HG03575 (cell line): ENCODE results near the gene ACOXL.

Source experiments
- ATAC-seq: cut with Tn5 transposase; IDR thresholded peaks from one replicate; pipeline ENCODE4 v1.9.1; 2021; ENCODE audit not compliant: unreplicated experiment, insufficient number of reproducible peaks, low FRiP score; ENCODE audit errors: extremely low read depth

ACOXL gene

DNA sequence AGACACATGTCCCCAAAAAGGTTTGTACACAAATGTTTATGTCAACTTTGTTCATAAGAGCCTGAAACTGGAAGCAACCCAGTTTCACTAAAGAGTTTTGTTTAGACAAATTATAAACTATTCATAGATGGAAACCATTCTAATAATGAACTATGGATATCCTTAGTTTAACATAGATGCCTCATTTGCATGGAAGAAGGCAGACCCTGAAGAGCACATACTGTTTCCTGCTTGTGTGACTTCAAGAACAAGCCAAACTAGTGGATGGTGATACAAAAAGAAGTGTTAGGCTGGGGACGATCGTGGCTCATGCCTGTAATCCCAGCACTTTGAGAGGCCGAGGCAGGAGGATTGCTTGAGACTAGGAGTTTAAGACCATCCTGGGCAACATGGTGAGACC is 48.1 kb downstream of the ACOXL start:
- ATAC-seq: no peak

DNA sequence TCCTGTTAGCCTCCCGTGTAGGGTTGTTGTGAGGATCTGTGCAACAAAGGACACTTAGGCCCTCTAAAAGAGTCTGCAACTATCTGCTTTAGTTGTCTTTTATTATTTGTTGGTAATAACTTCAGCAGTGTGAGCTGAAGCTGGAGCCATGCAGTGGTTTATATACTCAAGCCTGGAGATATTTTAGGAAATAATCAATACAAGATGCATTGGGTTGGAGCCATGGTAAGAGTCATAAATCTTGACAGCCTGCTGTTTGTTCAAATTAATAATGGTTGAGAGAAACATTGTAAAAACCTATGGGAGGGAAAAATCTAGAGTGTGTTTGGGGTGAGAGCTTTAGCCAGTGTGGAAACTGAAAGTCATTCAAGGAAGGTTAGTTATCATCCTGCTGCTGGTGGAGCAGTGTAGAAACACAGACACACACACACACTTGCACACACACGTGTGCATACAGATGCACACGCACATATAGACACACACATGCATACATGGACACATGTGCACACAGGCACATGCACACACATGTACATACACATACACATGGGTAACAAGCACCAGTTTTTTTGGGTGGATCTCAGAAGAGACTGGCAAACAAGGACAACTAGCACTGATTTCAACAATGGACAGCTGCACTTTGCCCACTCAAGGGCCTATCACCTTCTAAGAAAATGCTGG is 51.0 kb downstream of the ACOXL start:
- no peak for ATAC-seq

DNA sequence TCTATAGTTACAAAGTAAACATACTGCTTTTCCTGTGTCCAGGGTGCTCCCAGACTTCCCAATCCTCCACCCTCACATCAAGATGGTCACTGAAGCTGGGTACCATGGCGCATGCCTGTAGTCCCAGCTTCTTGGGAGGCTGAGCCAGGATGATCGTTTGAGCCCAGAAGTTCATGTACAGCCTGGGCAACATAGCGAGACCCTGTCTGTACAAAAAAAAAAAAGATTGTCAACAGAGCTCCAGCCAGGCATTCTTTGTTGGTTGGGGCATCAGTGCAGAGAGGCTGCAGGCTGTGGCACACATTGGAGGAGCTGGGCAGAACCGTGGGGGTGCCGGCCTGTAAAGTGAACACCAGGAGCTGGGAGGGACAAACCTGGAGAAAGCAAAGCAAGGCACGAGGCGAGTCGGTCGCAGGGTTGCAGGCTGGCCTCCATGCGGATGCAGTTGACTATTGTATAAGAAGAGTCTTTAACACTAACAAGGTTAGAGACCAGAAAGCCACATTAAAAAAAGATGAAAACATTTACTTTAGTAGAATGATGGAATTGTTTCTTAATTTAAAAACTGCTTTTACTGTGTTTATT is 51.8 kb downstream of the ACOXL start:
- ATAC-seq: no peak

DNA sequence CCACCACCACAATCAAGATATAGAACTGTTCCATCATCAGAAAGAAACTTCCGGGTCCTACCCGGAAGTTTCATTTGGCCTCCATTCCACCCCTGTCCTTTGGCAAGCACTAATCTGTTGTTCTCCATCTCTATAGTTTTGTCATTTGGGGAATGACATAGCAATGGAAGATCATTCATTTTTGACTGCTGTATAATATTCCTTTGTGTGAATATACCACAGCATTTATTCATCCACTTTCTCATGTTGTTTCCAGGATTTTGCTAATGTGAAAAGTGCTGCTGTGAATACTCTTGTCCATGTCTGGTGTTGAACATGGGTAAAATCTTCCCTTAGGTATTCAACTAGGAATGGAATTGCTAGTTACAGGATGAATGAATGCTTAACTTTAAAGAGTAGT is 53.1 kb downstream of the ACOXL start:
- no peak for ATAC-seq

DNA sequence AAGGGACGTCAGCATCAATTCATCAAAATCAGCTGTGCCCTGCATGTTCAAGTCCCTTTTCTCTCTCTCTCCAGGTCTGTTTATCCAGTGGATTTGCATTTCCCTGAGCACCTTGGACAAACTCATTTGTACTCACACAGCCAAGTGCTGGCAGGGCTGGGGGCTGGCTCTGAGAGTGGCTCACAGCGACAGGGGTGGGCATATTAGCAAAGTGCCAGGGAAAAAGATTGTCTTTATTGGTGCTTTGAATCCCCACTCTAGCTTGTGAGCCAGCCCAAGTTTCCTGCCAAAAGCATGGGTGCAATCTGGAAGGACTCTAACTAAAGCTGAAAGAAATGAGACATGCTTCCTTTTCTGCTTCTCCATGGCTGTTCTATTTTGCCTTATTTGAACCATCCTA is 56.6 kb downstream of the ACOXL start:
- no peak for ATAC-seq

DNA sequence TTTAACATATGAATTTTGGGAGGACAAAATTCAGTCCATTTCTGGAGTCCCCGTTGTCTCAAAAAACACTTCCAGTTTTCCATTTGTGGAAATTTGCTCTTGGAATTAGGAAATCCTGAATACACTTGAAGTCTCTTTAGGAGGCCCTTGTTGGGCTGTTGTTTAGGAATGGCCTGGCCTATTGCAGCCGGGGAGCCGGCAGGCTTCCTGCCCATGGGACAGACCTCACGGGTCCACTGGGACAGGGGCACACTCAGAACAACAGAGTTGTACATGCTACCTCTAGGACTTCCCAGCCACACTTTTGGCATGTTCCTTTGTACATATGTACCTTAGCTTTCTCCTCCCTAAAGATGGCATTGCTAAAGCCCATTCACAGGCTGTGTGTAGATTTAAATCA is 57.3 kb downstream of the ACOXL start:
- no peak for ATAC-seq

DNA sequence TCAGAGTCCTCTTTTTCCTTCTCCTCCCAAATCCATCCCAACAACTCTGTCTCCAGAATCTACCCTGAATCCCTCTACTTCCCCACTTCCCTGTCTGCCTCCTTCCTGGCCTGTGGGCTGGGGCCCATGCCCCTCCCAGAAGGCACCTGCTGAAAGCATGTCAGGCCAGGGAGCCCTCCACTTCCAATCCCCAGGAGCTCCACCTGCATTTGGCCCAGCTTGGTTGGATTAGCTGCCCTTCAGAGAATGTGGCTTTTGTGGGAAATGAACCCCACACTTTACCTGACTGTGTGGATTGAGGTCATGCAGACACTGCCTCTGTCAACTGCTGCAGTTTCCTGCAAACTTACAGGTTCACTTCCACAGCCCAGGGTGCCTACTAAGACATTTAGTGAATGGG is 58.5 kb downstream of the ACOXL start:
- ATAC-seq: no peak

DNA sequence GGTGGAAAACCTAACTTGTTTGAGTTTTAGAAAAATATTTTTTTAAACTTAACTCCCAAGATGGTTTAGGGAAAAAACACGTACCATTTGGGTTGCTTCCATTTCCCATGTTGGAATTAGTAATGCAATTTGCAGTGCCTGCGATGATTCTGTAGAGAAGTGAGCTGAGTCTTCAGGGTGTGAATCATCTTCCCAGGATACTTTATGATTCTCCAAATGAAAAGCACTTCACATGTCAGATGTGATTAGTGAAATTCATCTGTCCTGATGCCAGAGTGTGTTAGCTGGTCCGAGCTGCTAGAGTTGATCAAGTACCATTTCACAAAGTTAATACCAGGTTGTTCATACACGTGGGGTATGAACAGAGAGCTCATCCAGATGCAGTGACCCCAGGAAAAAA is 59.1 kb downstream of the ACOXL start:
- no peak for ATAC-seq

DNA sequence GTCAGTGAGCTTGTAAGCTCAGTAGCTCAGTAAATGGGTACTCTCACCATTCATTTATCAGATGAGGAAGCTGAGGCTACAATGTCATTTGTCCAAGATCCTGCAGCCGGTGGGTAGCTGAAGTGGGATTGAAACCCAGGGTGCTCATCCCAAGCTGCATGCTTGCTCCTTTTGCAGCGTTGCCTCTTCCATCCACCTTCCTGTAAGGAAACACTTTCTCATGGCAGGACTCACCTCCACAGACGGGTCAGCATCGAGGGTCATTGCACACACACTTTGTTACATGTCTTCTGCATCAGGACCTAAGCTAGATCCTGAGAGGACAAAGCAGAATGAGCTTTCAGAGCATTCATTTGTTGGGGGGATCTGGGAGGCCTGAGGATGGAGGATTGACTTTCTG is 60.7 kb downstream of the ACOXL start:
- ATAC-seq: no peak

DNA sequence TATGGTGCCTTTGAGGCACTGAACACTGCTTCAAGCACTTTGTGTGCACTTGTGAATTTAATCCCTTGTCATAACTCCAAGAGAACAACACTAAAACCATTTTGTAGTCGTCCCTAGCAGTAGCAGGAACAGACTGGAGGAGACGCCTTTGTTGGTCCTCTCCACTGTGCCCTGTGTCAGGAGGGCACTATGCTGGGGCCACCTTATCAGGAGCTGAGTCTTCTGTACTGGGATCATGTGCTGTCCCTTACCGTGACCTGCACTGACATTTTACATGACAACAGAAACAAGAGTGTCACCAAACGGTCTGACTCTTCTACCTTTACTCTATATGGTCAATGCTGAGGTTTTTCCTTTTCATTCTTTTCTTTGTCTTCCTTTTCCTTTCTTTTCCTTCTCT is 62.0 kb downstream of the ACOXL start:
- no peak for ATAC-seq

DNA sequence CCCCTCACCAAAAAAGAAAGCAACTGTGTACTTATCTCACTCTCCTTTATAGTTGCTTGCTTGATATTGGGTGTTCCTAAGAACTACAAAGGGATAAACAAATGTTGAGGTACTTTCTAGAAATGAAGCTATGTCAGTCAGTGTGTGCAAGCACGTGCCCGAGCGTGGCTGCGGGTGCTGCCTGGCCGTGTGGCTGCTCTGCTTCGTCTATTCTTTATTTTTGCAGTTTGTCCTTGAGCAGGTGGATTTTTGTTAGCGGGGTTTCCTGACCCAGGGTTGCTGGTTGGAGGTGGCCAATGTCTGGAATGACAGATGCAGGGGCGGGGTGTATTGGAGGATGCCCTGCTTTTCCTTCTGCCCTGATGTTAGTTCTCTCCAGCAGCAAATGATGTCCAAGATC is 62.6 kb downstream of the ACOXL start:
- ATAC-seq: no peak

DNA sequence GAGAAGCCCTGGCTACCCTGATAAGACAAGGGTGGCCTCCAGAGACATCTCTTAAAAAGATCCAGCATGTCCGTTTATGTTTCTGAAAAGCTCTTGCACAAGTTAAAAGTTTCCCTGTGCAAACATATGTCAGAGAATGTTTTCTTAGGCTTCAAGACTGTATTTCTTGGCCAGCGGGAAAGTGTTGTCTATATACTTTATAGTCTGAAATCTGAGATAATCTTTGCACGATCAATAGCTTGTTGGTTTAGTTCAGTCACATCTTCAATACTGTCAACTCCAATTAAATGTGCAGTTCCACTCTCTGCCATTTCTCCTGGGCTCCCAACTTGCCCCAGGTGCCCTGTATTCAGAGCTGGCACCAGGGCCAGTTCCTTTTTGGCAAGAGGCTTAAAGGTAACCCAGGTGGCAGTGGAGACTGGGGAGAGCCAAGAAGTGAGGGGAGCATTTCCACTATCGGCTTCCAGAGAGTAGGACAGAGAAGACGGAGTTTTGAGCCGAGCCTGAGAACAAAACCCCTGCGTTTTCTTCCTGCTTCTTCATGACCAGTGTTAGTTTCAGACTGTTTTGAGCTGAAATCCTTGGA is 64.4 kb downstream of the ACOXL start:
- no peak for ATAC-seq

DNA sequence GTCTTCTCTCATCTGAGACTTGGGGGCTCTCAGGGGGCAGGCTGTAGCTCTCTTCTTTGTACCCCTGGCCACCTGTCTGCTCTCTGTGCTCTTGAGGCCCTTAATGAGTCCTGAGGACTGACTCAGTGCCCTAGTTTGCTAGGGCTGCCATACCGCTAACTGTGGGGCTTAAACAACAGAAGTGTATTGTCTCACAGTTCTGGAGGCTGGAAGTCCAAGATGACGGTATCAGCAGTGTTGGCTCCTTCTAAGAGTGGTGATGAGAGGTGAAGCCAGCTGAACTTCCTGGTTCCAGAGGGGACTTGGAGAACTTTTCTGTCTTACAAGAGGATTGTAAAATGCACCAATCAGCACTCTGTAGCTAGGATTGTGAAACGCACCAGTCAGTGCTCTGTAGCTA is 67.0 kb downstream of the ACOXL start:
- no peak for ATAC-seq

DNA sequence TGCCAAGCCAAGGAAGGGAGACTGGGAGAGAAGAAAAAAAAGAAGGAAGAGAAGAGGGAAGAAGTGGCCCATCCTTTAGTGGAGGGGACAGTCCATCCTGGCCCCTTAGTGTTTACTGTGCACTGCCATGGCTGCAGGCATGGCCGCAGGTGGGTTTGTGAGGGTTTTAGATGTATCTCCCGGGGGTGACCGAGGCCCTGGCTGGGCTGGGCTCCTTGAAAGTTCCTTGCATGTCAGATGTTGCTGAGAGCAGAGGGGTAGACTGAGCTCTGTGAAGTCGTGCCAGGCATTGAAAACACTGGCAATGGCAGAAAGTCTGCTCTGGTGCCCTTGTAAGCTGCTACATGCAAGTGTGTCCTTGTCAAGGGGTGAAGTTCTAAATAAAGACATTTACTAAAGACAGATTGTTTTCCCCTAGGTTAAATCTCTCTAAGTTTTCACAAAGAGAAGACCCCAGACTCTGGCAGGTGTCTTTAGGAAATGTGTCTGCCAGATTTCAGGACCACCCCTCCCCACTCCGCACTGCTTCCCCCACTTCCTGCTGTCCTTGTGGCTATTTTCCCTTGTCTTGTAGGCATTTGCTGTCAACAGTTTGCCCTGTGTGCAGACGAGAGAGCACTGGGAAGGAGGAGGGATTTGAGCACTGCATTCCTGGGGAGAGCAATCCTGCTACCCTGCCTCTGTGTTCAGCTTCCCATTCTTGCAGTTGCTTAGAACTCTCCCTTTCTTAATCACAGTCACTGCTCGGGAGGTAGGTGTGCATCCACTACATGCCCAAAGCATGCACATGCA is 68.4 kb downstream of the ACOXL start:
- ATAC-seq: no peak

DNA sequence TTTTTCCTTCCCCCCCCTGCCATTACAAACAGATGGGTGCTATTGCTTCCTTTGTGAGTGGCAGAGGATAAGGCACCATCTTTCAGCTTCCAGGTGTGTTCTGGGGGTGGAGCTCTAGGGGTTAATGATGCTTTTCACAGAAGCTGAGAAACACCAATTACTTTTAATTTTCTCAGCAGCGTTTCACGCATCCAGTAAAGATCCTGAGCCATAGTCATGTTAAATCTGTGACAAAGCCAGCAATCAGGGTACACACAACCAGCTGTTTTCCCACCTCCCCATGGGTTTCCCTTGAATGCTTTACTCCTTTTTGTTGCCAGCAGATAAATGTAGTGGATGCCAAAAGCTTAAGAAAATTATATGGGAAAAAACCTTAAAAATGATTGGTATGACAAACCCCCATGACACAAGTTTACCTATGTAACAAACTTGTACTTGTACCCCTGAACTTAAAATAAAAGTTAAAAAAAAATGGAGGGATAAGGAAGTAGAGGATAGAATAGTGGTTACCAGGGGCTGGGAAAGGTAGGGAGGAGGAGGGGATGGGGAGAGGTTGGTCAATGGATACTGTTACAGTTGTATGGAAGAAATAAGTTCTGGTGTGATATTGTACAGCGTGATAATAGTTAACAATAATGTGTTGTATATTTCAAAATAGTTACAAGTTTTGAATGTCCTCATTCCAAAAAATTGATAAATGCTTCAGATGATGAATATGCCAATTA is 70.0 kb downstream of the ACOXL start:
- ATAC-seq: no peak

DNA sequence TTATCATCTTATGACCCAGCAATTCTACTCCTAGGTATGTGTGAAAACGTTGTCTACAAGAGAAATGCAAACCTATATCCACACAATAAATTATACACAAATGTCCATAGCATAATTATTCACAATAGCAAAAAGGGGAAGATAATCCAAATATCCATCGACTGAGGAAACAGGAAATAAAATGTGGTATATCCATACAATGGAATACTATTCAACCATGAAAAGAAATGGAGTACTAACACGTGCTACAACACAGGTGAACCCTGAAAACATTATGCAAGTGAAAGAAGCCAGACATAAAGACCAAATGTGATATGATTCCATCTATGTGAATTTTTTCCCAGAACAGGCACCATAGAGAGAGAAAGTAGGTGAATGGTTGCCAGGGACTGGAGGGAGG is 72.1 kb downstream of the ACOXL start:
- ATAC-seq: no peak

DNA sequence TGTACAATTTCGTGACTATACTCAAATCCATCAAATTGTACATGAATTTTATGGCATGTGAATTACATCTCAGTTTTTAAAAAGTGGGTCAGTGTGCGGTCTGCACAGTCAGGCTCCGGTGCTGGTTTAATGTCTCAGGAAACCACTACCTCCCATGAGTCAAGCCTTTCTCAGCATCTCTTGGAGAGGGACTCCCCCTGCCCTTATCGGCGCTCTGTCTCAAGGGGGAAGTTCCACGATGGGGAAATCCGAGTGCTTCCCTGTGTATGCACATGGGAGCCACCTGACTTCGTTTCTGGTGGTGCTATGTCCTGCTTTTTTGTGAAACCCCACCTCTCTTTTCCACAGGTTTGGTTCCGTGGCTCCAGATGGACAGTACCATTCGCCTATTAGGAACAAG is 72.5 kb downstream of the ACOXL start:
- peak; percentile 44 for ATAC-seq

DNA sequence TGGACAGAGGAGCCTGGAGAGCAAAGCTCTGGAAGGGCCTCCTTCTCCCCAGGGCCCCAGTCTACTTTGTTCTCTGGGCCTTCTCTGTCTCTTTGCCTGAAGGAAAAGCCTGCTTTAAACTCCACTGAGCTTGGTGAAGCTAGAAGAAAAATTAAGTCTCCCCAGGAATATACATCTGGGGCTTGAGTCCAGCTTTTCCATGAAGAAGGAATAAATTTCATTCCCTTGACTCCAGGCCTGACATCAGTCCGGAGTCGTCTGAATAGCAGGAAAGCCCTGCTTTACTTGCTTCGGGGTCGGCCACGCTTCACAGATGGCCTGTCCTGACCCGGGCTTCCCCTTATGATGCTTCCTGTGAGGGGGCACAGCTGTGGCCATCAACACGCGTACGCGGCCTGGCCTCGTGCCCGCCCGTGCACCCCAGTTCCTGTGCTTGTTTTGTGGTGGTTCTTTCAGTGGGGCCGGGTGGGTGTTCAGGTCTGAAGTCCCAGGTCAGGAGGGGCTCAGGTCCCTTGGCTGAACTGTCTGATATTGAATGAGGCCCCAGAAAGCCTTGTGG is 73.6 kb downstream of the ACOXL start:
- no peak for ATAC-seq

DNA sequence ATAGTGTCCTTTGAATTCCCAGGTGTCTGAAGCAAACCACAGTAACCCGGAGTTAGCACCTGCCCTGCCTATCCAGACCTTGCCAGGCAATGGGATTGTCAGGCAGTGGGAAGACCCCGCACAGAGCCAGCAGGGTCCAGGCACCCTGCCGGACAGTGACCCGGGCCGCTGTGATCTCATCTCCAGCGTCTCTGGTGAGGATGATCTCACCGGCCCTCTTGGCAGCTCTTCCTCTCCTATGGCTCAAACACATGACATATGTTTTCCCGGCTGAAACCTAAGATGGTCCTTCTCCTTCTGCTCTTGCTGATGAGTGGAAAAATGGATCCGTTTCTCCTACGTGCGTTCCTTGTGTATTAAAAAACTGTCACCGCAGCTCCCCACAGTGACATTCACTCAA is 75.1 kb downstream of the ACOXL start:
- no peak for ATAC-seq
